NCI-H2107 (cell line): Measurements from ENCODE around the gene SAG.
"Not testable (repeated sequence)": the region's sequence is repeated elsewhere in the genome, so short reads cannot be mapped to it uniquely, and the experiment has no call there.

Source experiments
- DNase-seq: peaks from one replicate; lab custom pipeline; 2025; lab: John Stamatoyannopoulos, UW

Gene SAG

GRCh38 chr2:233356546-233357308 lies 49.1 kb downstream of the SAG start:
- no peak for DNase-seq

- DNase-seq = no peak
Observed at GRCh38 chr2:233358335-233358734, 50.7 kb downstream of the SAG start.

- DNase-seq = no peak
Observed at GRCh38 chr2:233358947-233359346, 51.3 kb downstream of the SAG start.

GRCh38 chr2:233359823-233360222 lies 52.2 kb downstream of the SAG start:
- no peak for DNase-seq

GRCh38 chr2:233360771-233361176 lies 53.2 kb downstream of the SAG start:
- no peak for DNase-seq

GRCh38 chr2:233361297-233361696 lies 53.7 kb downstream of the SAG start:
- no peak for DNase-seq

- no peak for DNase-seq
Observed at GRCh38 chr2:233362742-233363141, 55.1 kb downstream of the SAG start.

- DNase-seq = no peak
Observed at GRCh38 chr2:233363744-233364235, 56.2 kb downstream of the SAG start.

GRCh38 chr2:233365861-233366520 lies 58.4 kb downstream of the SAG start:
- no peak for DNase-seq

- no peak for DNase-seq
Observed at GRCh38 chr2:233367586-233367985, 60.0 kb downstream of the SAG start.

- no peak for DNase-seq
Observed at GRCh38 chr2:233368756-233369155, 61.1 kb downstream of the SAG start.

- no peak for DNase-seq
Observed at GRCh38 chr2:233369462-233369861, 61.8 kb downstream of the SAG start.

GRCh38 chr2:233369897-233370685 lies 62.5 kb downstream of the SAG start:
- DNase-seq = no peak

GRCh38 chr2:233371641-233372040 lies 64.0 kb downstream of the SAG start:
- DNase-seq = no peak

- DNase-seq = no peak
Observed at GRCh38 chr2:233372855-233373254, 65.2 kb downstream of the SAG start.

- no peak for DNase-seq
Observed at GRCh38 chr2:233373316-233373715, 65.7 kb downstream of the SAG start.

- not testable (repeated sequence) for DNase-seq
Observed at GRCh38 chr2:233374776-233375175, 67.2 kb downstream of the SAG start.

GRCh38 chr2:233375490-233376314 lies 68.1 kb downstream of the SAG start:
- no peak for DNase-seq

GRCh38 chr2:233379034-233379433 lies 71.4 kb downstream of the SAG start:
- DNase-seq = no peak

- no peak for DNase-seq
Observed at GRCh38 chr2:233379441-233379840, 71.8 kb downstream of the SAG start.

GRCh38 chr2:233380132-233380895 lies 72.7 kb downstream of the SAG start:
- no peak for DNase-seq
